ENCODE results near the gene DDX10. TPM values are rescaled to one million over a fixed set of nuclear protein-coding genes. Genes with fewer than 3 reads are reported as not detected.

Gene DDX10
- total RNA-seq, 2 experiments from 2014 or later = 20.5 to 23.2 TPM

DNA sequence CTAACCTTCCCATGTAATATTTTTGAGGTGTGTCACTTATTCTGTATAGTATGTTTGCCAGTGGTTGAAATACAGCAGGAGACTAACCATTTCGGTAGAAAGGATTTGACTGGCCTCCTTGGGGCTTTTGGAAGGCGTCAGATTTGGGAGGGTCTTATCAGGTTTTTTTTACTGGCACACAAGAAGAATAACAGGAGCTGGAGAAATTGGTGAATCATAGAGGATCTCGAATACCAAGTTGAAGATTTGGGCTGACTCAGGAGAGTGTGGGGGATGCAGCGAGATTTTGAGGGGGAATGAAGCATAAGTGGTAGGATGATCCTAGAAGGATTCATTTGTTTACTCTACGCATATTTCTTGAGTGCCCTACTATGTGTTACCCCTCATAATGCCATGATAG lies 200.5 kb downstream of the DDX10 start:
- Mint-ChIP-seq H3K4me3 (no peak overlapping the region), H3K36me3 (ENCODE audit: low read depth) (no peaks in the 10 kb centered on the region), H3K4me1 (peaks cover 3% of the 10 kb centered on the region), H3K9me3 (no peaks in the 10 kb centered on the region), H3K27me3 (no peaks in the 10 kb centered on the region), H3K27ac (no peak overlapping the region)
- ChIA-PET CTCF (no interaction called here), POLR2A (no interaction called here)
- no peak for DNase-seq

DNA sequence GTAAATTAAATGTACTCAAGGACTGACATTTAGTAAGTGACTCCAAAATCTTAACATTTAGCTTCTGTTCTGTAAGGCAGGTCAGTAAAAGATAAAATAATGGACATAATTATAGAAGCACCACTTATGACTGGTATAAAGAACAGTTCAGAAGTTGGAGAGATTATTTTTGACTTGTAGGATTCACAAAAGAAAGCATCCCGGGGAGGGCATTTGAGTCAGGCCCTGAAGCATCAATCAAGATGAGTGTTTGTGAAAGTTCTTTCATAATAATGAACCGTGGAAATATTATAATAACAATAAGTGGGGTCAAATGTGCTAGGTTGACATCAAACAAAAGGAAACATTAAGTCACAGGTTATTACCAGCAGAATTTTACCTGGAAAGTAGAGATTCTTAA lies 201.9 kb downstream of the DDX10 start:
- Mint-ChIP-seq H3K9me3 (no peaks in the 10 kb centered on the region), H3K36me3 (ENCODE audit: low read depth) (no peaks in the 10 kb centered on the region), H3K4me3 (no peak overlapping the region), H3K27me3 (no peaks in the 10 kb centered on the region), H3K4me1 (peaks cover 4% of the 10 kb centered on the region), H3K27ac (no peak overlapping the region)
- CTCF ChIA-PET = no interaction called here
- POLR2A ChIA-PET = interaction anchor here (1.0 kb wide), 1 partner anchor 12 kb away, joined by 3 read pairs; no protein-coding TSS in a partner anchor
- DNase-seq = no peak

DNA sequence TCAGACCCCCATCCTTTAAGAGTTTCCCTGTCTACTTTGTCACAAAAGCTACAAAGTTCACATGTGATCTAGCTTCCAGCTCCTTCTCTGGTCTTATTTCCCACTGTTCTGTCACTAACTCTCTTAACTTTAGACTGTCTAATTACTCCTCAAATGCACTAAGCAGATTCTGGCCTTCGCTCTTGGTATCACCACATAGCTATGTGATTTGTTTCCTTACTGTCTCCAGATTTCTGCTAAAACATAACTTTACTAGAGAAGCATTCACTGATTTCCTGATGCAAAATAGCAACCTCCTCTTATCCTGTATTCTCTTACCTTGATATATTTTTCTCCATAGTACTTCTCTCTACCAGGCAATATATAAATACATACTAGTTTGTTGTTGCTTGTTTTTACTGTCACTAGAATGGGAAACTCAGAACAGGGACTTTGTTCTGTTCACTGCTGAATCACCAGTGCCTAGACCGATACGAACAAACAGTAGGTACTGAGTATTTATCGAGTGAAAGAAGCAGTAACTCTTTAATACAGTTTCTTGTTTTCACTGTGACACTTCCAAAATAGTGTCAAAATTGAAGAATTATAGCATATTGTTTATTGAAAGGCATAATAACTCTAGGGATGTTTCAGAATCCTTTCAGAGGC lies 205.6 kb downstream of the DDX10 start:
- Mint-ChIP-seq H3K27me3 (no peaks in the 10 kb centered on the region), H3K4me3 (no peak overlapping the region), H3K9me3 (no peaks in the 10 kb centered on the region), H3K36me3 (ENCODE audit: low read depth) (no peaks in the 10 kb centered on the region), H3K27ac (no peak overlapping the region), H3K4me1 (peaks cover 7% of the 10 kb centered on the region)
- POLR2A ChIA-PET = no interaction called here
- no peak for DNase-seq
- CTCF ChIA-PET = interaction anchor here (1.1 kb wide), 1 partner anchor 172 kb away, joined by 4 read pairs; no protein-coding TSS in a partner anchor

DNA sequence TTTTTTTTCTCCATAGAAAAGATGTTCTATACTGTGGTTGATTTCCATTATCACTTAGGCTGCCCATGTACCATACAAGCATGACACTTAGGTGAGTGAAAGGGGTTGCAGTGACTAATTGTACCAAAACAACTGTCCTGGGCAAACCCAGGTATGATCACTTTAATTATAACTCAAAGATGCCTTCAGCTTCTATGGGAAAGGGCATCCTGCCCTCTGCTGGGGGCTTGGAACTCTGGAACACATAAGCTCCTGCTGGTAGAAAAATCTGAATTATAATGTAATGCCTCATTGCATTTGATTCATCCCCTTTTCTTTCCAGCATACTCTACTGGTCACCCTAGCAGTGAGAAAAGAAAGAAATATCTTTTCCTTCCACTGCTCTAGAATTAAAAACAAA lies 206.3 kb downstream of the DDX10 start:
- H3K4me3 Mint-ChIP-seq = no peak overlapping the region
- POLR2A ChIA-PET = no interaction called here
- H3K27me3 Mint-ChIP-seq = no peaks in the 10 kb centered on the region
- CTCF ChIA-PET = interaction anchor here (1.1 kb wide), 1 partner anchor 173 kb away, joined by 4 read pairs; no protein-coding TSS in a partner anchor
- H3K36me3 Mint-ChIP-seq (ENCODE audit: low read depth) = no peaks in the 10 kb centered on the region
- H3K4me1 Mint-ChIP-seq = peaks cover 7% of the 10 kb centered on the region
- no peaks in the 10 kb centered on the region for H3K9me3 Mint-ChIP-seq
- H3K27ac Mint-ChIP-seq = no peak overlapping the region
- DNase-seq = peak; percentile 37

DNA sequence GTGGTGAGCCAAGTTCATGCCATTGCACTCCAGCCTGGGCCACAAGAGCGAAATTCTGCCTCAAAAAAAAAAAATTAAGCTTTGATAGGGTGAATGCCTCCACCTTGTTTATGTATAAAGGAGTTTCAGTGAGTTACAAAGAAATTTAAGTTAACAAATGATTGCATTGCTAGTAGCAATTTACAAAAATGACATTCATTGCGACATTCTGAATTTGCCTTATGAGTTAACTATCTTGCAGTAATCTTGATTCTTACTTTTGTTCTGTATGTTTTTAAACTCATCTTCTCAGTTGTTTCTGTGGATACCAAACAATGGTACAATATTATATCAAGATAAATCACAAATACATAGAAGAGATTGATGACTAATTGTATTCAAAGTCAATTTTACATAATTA lies 207.0 kb downstream of the DDX10 start:
- no peak for DNase-seq
- Mint-ChIP-seq H3K9me3 (no peaks in the 10 kb centered on the region), H3K4me3 (no peak overlapping the region), H3K27ac (no peak overlapping the region), H3K36me3 (ENCODE audit: low read depth) (no peaks in the 10 kb centered on the region), H3K27me3 (no peaks in the 10 kb centered on the region), H3K4me1 (peaks cover 7% of the 10 kb centered on the region)
- ChIA-PET CTCF (no interaction called here), POLR2A (no interaction called here)

DNA sequence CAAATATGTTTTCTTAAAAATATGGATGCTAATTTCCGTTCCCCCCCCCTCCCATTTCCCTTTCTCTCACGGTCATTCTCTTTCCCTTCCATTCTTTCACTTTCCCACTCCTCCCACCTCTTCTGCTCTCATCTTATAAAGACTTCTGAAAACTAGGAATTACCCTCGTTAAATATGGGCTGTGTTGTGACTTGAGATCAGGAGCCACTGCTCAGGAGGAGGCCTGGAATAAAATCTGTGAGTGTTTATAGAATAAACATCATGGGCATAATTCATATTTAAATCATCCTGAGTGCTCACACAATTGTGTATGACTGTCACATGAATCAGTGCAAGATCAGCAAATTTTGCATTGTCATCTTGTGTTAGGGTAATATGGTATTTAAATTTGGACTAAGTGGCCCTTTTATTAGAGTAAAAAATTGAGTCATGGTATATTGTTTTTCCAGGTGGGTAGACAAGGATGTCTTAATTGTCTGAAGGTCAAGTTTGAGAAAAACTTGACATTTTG lies 208.0 kb downstream of the DDX10 start:
- DNase-seq = no peak
- ChIA-PET POLR2A (no interaction called here), CTCF (no interaction called here)
- Mint-ChIP-seq H3K27ac (no peak overlapping the region), H3K4me3 (no peak overlapping the region), H3K4me1 (peaks cover 7% of the 10 kb centered on the region), H3K27me3 (no peaks in the 10 kb centered on the region), H3K36me3 (ENCODE audit: low read depth) (no peaks in the 10 kb centered on the region), H3K9me3 (no peaks in the 10 kb centered on the region)

DNA sequence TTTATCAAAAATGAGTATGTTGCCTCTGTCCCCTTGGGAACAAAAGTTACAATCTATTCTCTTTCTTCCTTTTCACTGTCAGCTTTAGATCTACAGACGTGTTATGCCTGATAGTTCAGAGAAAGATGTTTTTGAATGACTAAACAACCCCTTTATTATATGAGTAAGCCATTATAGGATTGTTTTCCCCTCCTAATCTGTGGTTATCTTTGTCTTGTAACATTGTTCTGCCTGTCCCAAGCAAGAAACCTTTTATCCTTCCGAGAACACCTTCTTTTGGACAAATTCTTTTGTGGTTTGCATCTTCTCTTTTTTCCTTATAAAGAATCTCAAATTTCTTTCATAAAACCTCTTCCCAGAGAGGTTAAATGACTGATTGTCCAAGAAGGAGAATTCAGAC lies 208.4 kb downstream of the DDX10 start:
- H3K9me3 Mint-ChIP-seq = no peaks in the 10 kb centered on the region
- H3K4me3 Mint-ChIP-seq = no peak overlapping the region
- DNase-seq = no peak
- no peak overlapping the region for H3K27ac Mint-ChIP-seq
- ChIA-PET CTCF (interaction anchor here (0.6 kb wide), 1 partner anchor 388 kb away, joined by 4 read pairs; no protein-coding TSS in a partner anchor), POLR2A (no interaction called here)
- no peaks in the 10 kb centered on the region for H3K36me3 Mint-ChIP-seq (ENCODE audit: low read depth)
- H3K27me3 Mint-ChIP-seq = no peaks in the 10 kb centered on the region
- peaks cover 7% of the 10 kb centered on the region for H3K4me1 Mint-ChIP-seq

DNA sequence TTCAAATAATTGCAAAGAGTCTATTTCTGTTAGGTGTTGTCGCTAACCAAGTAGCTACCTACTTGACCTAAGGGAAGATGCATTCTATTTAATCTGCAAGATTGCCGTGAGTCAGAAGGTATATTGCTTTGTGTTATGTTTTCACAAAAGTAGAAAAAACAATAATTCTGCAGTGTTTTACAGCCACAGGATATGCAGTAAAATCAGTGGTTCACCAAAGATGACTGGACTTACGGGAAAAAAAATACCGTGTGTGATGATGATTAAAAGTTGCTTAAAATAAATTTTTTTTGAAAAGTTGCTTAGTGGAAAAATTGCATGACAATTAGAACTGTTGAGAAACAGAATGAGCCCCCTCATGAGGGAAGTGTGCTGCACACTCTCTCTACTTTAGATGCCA lies 209.1 kb downstream of the DDX10 start:
- POLR2A ChIA-PET = no interaction called here
- no peaks in the 10 kb centered on the region for H3K36me3 Mint-ChIP-seq (ENCODE audit: low read depth)
- peaks cover 7% of the 10 kb centered on the region for H3K4me1 Mint-ChIP-seq
- no peaks in the 10 kb centered on the region for H3K27me3 Mint-ChIP-seq
- H3K9me3 Mint-ChIP-seq = no peaks in the 10 kb centered on the region
- no peak for DNase-seq
- H3K4me3 Mint-ChIP-seq = no peak overlapping the region
- CTCF ChIA-PET = interaction anchor here (0.6 kb wide), 1 partner anchor 389 kb away, joined by 4 read pairs; no protein-coding TSS in a partner anchor
- H3K27ac Mint-ChIP-seq = no peak overlapping the region

DNA sequence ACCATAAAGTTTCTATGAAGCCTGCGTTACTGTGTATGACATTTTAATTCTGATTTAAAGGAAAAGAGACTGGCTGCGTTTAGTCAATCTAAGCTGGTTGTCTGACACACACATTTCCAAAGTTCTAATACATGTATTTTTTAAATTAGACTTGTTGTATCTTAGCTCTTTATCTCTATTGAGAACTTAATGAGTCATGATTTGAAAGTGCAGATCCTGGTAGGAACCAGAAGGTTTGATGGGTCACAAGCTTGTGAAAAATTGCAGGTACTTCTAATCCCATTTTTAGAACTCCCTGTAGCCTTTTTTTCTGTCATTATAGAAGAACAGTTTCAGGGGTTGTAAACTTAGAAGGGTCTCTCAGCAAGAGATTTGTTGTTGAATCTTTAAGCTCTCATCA lies 210.3 kb downstream of the DDX10 start:
- POLR2A ChIA-PET = interaction anchor here (0.7 kb wide), 1 partner anchor 709 kb away, joined by 4 read pairs; no protein-coding TSS in a partner anchor
- no peaks in the 10 kb centered on the region for H3K27me3 Mint-ChIP-seq

DNA sequence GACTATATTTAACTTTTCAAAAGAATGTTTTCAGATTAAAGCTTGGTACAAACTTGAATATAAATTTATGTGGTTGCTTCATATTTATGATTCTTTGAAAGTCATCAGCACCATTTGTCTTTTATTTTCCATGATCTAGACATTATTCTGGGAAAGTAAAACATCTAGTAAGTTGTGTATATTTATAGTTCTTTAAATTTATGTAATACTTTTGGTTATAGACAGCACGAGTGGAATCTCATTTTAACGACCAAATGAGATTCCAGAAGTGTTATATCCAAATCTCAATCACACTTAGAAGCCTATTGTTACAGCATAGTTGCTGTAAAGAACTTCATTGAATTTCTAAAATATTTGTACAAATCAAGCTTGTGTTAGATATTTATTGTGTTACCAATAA lies 212.3 kb downstream of the DDX10 start:
- H3K36me3 Mint-ChIP-seq (ENCODE audit: low read depth) = no peaks in the 10 kb centered on the region

More for the DNA sequence above, 210.3 kb downstream of the DDX10 start:
- CTCF ChIA-PET = interaction anchor here (1.4 kb wide), 1 partner anchor 87 kb away, joined by 4 read pairs; no protein-coding TSS in a partner anchor
- Mint-ChIP-seq H3K36me3 (ENCODE audit: low read depth) (no peaks in the 10 kb centered on the region), H3K27ac (no peak overlapping the region), H3K4me3 (no peak overlapping the region), H3K4me1 (peaks cover 7% of the 10 kb centered on the region), H3K9me3 (no peaks in the 10 kb centered on the region)
- DNase-seq = no peak

DNA sequence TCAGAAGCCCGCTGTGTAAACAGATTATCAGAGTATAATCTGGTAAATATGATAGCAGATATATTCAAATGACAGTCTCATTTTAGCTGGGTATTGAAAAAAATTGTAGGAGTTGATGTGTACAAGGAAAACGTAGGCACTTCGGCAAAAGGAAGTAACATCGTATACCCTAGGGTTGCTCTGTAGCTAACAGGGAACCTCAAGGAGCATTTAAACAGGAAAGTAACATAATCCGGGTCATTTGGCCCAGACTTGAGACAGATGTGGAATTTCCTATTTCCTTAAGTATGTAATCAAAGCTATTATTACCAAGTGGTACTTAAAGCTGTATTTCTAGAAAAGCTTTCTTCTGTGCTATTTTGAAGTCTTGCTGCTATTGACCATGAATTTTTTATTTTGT lies 215.6 kb downstream of the DDX10 start:
- H3K9me3 Mint-ChIP-seq = no peaks in the 10 kb centered on the region
- H3K4me1 Mint-ChIP-seq = no peaks in the 10 kb centered on the region
- no peak overlapping the region for H3K27ac Mint-ChIP-seq
- no peak for DNase-seq
- H3K36me3 Mint-ChIP-seq (ENCODE audit: low read depth) = no peaks in the 10 kb centered on the region
- H3K4me3 Mint-ChIP-seq = no peak overlapping the region
- ChIA-PET CTCF (no interaction called here), POLR2A (no interaction called here)
- H3K27me3 Mint-ChIP-seq = no peaks in the 10 kb centered on the region

More for the DNA sequence above, 212.3 kb downstream of the DDX10 start:
- H3K27ac Mint-ChIP-seq = no peak overlapping the region
- ChIA-PET POLR2A (no interaction called here), CTCF (no interaction called here)
- no peak for DNase-seq
- no peaks in the 10 kb centered on the region for H3K9me3 Mint-ChIP-seq
- H3K4me3 Mint-ChIP-seq = no peak overlapping the region
- no peaks in the 10 kb centered on the region for H3K27me3 Mint-ChIP-seq
- peaks cover 4% of the 10 kb centered on the region for H3K4me1 Mint-ChIP-seq

DNA sequence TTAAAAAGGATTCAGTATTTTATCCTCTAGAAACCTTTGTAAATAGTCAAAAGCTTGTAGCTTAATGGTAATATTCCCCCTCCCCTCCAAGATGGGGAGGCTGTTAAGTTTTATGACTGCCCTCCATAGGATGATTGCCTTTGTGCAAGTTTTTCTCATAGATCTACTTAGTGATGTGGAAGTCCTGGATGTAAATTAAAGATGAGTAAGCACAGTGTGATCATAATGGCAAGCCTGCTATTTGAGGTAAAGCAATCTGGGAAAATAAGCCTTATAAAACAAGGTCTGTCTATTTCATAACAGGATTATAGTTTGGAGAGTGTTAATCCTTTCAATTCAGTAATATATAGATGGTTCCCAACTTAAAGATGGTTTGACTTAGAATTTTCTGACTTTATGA lies 216.3 kb downstream of the DDX10 start:
- Mint-ChIP-seq H3K27ac (no peak overlapping the region), H3K9me3 (no peaks in the 10 kb centered on the region), H3K27me3 (no peaks in the 10 kb centered on the region), H3K36me3 (ENCODE audit: low read depth) (no peaks in the 10 kb centered on the region), H3K4me1 (no peaks in the 10 kb centered on the region), H3K4me3 (no peak overlapping the region)
- DNase-seq = no peak
- ChIA-PET CTCF (no interaction called here), POLR2A (no interaction called here)

DNA sequence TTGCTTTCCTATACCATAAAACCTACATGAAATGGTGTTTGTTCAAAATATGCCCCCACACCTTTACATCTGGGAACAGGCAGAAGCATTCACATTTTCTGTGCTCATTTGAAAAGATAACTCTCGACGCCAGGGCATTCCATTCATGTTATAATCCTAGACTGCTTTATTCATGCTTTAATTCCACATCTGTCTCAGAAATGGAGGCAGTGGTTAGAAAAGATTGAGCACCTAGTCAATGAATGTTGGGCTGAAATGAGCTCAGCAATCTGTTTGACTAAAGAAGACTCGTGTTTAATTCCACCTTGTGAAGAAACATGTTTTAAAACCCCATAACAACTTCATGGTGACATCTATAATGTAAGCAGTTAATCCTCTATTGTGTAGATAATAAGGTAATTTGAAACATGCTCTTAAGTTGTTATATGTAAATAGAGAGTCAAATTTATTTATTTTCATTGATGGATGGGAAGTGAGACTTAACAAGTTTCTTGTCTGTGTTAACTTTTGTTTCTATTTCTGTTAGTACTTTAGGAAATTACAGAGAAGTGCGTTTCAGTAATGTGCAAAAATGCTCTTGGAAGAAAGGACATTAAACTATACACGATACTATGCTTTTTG lies 217.5 kb downstream of the DDX10 start:
- CTCF ChIA-PET = no interaction called here

More for the DNA sequence above, 217.5 kb downstream of the DDX10 start:
- no peaks in the 10 kb centered on the region for H3K27me3 Mint-ChIP-seq
- H3K9me3 Mint-ChIP-seq = no peaks in the 10 kb centered on the region
- H3K4me3 Mint-ChIP-seq = no peak overlapping the region
- no peaks in the 10 kb centered on the region for H3K36me3 Mint-ChIP-seq (ENCODE audit: low read depth)
- no peak overlapping the region for H3K27ac Mint-ChIP-seq
- no peaks in the 10 kb centered on the region for H3K4me1 Mint-ChIP-seq
- DNase-seq = no peak
- POLR2A ChIA-PET = no interaction called here

Data from activated CD4-positive, alpha-beta memory T cell treated with anti-CD3 and anti-CD28 coated beads, Interleukin-2, amount 10 ng/mL, durations not matched to agents 7 days and 5 days (primary cell).